Measurements from ENCODE around the gene ZNF496. TPM values are rescaled to one million over a fixed set of nuclear protein-coding genes. Genes with fewer than 3 reads are reported as not detected.
"Not testable (repeated sequence)": the region's sequence is repeated elsewhere in the genome, so short reads cannot be mapped to it uniquely, and the experiment has no call there.

Gene ZNF496
- 19.6 and 20.9 TPM in 2 replicates for polyA plus RNA-seq (2013)

DNA sequence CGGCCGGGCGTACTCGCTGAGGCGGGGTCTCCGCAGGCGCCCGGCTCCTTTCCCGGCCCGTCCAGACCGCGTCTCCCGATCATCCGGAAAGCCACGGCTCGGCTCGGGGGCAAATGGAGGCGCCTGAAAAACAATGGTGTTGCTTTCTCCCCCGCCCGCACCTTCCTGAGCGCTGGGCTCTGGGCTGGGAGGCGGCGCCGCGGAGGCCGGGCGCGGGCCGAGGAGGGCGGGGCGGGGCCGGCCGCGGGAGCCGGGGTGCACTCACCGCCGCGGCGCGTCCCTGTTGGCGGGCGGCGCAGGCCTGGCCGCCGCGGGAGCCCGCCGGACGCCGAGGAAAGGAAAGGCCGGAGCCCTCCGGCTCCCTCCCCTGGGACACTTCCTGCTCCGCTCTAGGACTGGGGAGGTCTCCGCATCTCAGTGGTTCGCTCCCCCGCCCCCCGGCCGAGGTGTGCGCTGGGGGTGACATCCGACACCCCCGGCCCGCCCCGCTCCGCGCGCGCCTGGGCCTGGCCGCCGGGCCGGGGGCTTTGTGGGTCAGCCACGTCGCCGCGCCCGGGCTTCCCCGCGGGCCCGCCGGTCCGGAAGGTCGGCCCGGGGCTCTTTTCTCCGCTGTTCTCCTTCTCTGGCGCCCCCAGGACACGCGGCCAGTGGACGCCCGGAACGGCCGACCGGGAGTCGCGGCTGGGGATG is at the start of gene ZNF496:
ZNF496 (minus strand) TSS at position 343 of the 690 bp plus-strand sequence. CDS start 2,289 bp downstream, outside the sequence.
- H3K4me2 ChIP-seq (ENCODE audit: low read length) = peak within 1 kb of the TSS; percentile 85
- peak within 1 kb of the TSS; percentile 96 for H4K91ac ChIP-seq (ENCODE audit: low read depth, low read length)
- no peaks in the 10 kb centered on the region for H3K27me3 ChIP-seq (ENCODE audit: insufficient read depth, low read length)
- peaks cover 16 to 29% of the 10 kb centered on the region in 2 experiments for H3K4me1 ChIP-seq (ENCODE audit: control insufficient read depth in 1 of 2, insufficient read depth in 2 of 2, low read length in 2 of 2)
- peak in 1 of 2 donors; percentile 65 for DNase-seq
- peak within 1 kb of the TSS; percentile 71 for H4K12ac ChIP-seq (ENCODE audit: low read depth, low read length)
- H2BK120ac ChIP-seq (ENCODE audit: insufficient read depth, low read length, poor library complexity) = peak within 1 kb of the TSS; percentile 90
- H3K9ac ChIP-seq (ENCODE audit: low read length) = peak within 1 kb of the TSS; percentile 91
- peak within 1 kb of the TSS; percentile 93 for H4K8ac ChIP-seq (ENCODE audit: low read depth, low read length)
- peak within 1 kb of the TSS; percentile 93 for H3K4ac ChIP-seq (ENCODE audit: low read depth, low read length)
- H2BK12ac ChIP-seq (ENCODE audit: low read length) = no peak within 1 kb of the TSS
- H3K79me2 ChIP-seq (ENCODE audit: control insufficient read depth, insufficient read depth, low read length, poor library complexity) = peaks cover 21% of the 10 kb centered on the region
- H3K36me3 ChIP-seq (ENCODE audit: control insufficient read depth in 1 of 2, insufficient read depth in 2 of 2, low read length in 2 of 2) = peaks cover 27 to 28% of the 10 kb centered on the region in 2 experiments
- H3K79me1 ChIP-seq (ENCODE audit: low read length) = peaks cover 14% of the 10 kb centered on the region
- peak within 1 kb of the TSS; percentile 91 for H3K14ac ChIP-seq (ENCODE audit: low read length)
- peak within 1 kb of the TSS; percentile 79 for H3K18ac ChIP-seq (ENCODE audit: low read length)
- H2AK5ac ChIP-seq (ENCODE audit: low read length) = peak within 1 kb of the TSS; percentile 61
- no peak within 1 kb of the TSS for H3K23ac ChIP-seq (ENCODE audit: low read length)
- H3K4me3 ChIP-seq (ENCODE audit: low read depth, low read length) = peak within 1 kb of the TSS; percentile 88
- no peaks in the 10 kb centered on the region for H3K9me3 ChIP-seq (ENCODE audit: insufficient read depth, low read depth, low read length)
- H3K27ac ChIP-seq (ENCODE audit: low read depth, low read length) = peak within 1 kb of the TSS; percentile 90
- WGBS (ENCODE audit: extremely low coverage, insufficient coverage, insufficient read length) = no CpG with 5 or more reads among the region's 93 CpGs
- peak within 1 kb of the TSS; percentile 95 for H2AFZ ChIP-seq (ENCODE audit: insufficient read depth, low read length, poor library complexity)
- peak within 1 kb of the TSS; percentile 89 for H2BK5ac ChIP-seq (ENCODE audit: low read depth, low read length, poor library complexity)

DNA sequence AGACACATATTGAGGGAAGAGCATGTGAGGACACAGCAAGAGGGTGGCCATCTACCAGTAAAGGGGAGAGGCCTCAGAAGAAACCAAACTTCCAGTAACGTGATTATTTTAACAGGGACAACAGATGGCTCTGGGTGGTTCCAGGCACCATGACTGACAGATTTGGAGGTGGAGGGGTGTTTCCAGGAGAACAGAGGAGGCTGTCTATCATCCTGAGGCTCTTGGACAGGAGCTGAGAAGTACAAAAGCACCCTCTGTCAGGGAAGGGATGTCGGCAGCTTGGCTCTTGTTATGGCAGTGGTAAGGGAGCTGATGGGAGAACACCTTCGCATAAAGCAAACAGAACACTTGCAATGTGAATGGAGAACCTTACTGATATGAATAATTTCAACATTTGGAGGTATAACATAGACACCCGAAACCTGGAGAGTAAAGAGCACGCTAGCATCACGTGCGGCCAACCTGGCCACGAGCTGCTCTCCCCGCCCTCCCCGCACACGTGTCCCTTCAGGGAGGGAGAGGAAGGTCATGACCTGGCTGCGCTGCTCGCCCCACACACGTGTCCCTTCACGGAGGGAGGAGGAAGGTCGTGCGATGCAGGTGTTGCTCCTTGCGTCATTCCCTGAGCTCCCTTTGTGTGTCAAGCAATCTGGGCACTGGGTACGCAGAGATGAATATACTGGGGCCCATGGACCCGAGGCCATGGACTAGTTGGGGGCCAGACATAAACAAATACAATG is 46.8 kb upstream of the ZNF496 start:
- H2AK5ac ChIP-seq (ENCODE audit: low read length) = peak overlapping the region; percentile 12
- H3K14ac ChIP-seq (ENCODE audit: low read length) = no peak overlapping the region
- no peak overlapping the region for H3K4ac ChIP-seq (ENCODE audit: low read depth, low read length)
- H3K79me2 ChIP-seq (ENCODE audit: control insufficient read depth, insufficient read depth, low read length, poor library complexity) = no peaks in the 10 kb centered on the region
- H3K27me3 ChIP-seq (ENCODE audit: insufficient read depth, low read length) = no peaks in the 10 kb centered on the region
- peaks cover 5% of the 10 kb centered on the region in 2 experiments for H3K4me1 ChIP-seq (ENCODE audit: control insufficient read depth in 1 of 2, insufficient read depth in 2 of 2, low read length in 2 of 2)
- H2BK12ac ChIP-seq (ENCODE audit: low read length) = peak overlapping the region; percentile 16
- no peak overlapping the region for H3K27ac ChIP-seq (ENCODE audit: low read depth, low read length)
- H3K4me2 ChIP-seq (ENCODE audit: low read length) = no peak overlapping the region
- H3K18ac ChIP-seq (ENCODE audit: low read length) = no peak overlapping the region
- no CpG with 5 or more reads among the region's 20 CpGs for WGBS (ENCODE audit: extremely low coverage, insufficient coverage, insufficient read length)
- no peak overlapping the region for H2BK120ac ChIP-seq (ENCODE audit: insufficient read depth, low read length, poor library complexity)
- peaks cover 8% of the 10 kb centered on the region for H3K79me1 ChIP-seq (ENCODE audit: low read length)
- DNase-seq = no peak
- no peak overlapping the region for H4K8ac ChIP-seq (ENCODE audit: low read depth, low read length)
- peaks cover 7% of the 10 kb centered on the region for H3K9me3 ChIP-seq (ENCODE audit: insufficient read depth, low read depth, low read length)
- no peak overlapping the region for H3K9ac ChIP-seq (ENCODE audit: low read length)
- H3K4me3 ChIP-seq (ENCODE audit: low read depth, low read length) = no peak overlapping the region
- H4K12ac ChIP-seq (ENCODE audit: low read depth, low read length) = no peak overlapping the region
- no peak overlapping the region for H3K23ac ChIP-seq (ENCODE audit: low read length)
- no peak overlapping the region for H2AFZ ChIP-seq (ENCODE audit: insufficient read depth, low read length, poor library complexity)
- no peak overlapping the region for H2BK5ac ChIP-seq (ENCODE audit: low read depth, low read length, poor library complexity)
- H3K36me3 ChIP-seq (ENCODE audit: control insufficient read depth in 1 of 2, insufficient read depth in 2 of 2, low read length in 2 of 2) = no peaks in the 10 kb centered on the region
- peak overlapping the region; percentile 21 for H4K91ac ChIP-seq (ENCODE audit: low read depth, low read length)

GRCh38 chr1:247377656-247378055 is 46.0 kb upstream of the ZNF496 start:
- not testable (repeated sequence) for H3K18ac ChIP-seq (ENCODE audit: low read length); H4K8ac ChIP-seq (ENCODE audit: low read depth, low read length); H4K91ac ChIP-seq (ENCODE audit: low read depth, low read length); H3K9ac ChIP-seq (ENCODE audit: low read length); H2BK5ac ChIP-seq (ENCODE audit: low read depth, low read length, poor library complexity); H3K23ac ChIP-seq (ENCODE audit: low read length); H3K14ac ChIP-seq (ENCODE audit: low read length); H2BK120ac ChIP-seq (ENCODE audit: insufficient read depth, low read length, poor library complexity); H3K4ac ChIP-seq (ENCODE audit: low read depth, low read length); H3K4me2 ChIP-seq (ENCODE audit: low read length); H4K12ac ChIP-seq (ENCODE audit: low read depth, low read length); H3K4me1 ChIP-seq (ENCODE audit: control insufficient read depth in 1 of 2, insufficient read depth in 2 of 2, low read length in 2 of 2); H3K9me3 ChIP-seq (ENCODE audit: insufficient read depth, low read depth, low read length); DNase-seq; H3K36me3 ChIP-seq (ENCODE audit: control insufficient read depth in 1 of 2, insufficient read depth in 2 of 2, low read length in 2 of 2); H3K4me3 ChIP-seq (ENCODE audit: low read depth, low read length); H3K79me2 ChIP-seq (ENCODE audit: control insufficient read depth, insufficient read depth, low read length, poor library complexity); H2AFZ ChIP-seq (ENCODE audit: insufficient read depth, low read length, poor library complexity); H2AK5ac ChIP-seq (ENCODE audit: low read length); H3K27ac ChIP-seq (ENCODE audit: low read depth, low read length); H3K27me3 ChIP-seq (ENCODE audit: insufficient read depth, low read length); H2BK12ac ChIP-seq (ENCODE audit: low read length)
- no CpG with 5 or more reads among the region's 7 CpGs for WGBS (ENCODE audit: extremely low coverage, insufficient coverage, insufficient read length)
- H3K79me1 ChIP-seq (ENCODE audit: low read length) = peaks cover 11% of the 10 kb centered on the region

DNA sequence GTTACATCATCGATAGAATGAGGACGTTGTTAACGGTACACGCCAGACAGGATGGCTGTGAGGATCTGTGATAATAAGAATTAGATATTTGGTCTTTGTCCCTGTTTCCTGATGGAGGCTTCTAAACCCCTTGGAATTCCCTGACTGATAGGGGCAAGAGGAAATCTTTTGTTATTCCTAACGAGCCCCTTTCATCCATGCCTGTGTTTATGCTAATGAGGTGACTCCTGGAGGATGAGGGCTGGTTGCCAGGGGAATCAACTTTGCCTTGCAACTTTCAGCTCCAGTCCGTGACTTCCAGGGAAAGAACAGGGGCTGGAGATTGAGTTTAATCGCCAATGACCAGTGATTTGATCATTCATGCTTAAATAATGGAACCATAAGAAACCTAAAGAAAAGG is 45.0 kb upstream of the ZNF496 start:
- no peak overlapping the region for H4K12ac ChIP-seq (ENCODE audit: low read depth, low read length)
- H3K36me3 ChIP-seq (ENCODE audit: control insufficient read depth in 1 of 2, insufficient read depth in 2 of 2, low read length in 2 of 2) = no peaks in the 10 kb centered on the region
- WGBS (ENCODE audit: extremely low coverage, insufficient coverage, insufficient read length) = no CpG with 5 or more reads among the region's 7 CpGs
- no peak overlapping the region for H2BK5ac ChIP-seq (ENCODE audit: low read depth, low read length, poor library complexity)
- H3K27ac ChIP-seq (ENCODE audit: low read depth, low read length) = no peak overlapping the region
- no peak overlapping the region for H3K23ac ChIP-seq (ENCODE audit: low read length)
- no peaks in the 10 kb centered on the region for H3K27me3 ChIP-seq (ENCODE audit: insufficient read depth, low read length)
- no peak overlapping the region for H2AFZ ChIP-seq (ENCODE audit: insufficient read depth, low read length, poor library complexity)
- H3K4ac ChIP-seq (ENCODE audit: low read depth, low read length) = no peak overlapping the region
- H3K9me3 ChIP-seq (ENCODE audit: insufficient read depth, low read depth, low read length) = peaks cover 7% of the 10 kb centered on the region
- H4K91ac ChIP-seq (ENCODE audit: low read depth, low read length) = peak overlapping the region; percentile 25
- no peak overlapping the region for H3K18ac ChIP-seq (ENCODE audit: low read length)
- DNase-seq = no peak
- H3K9ac ChIP-seq (ENCODE audit: low read length) = no peak overlapping the region
- H4K8ac ChIP-seq (ENCODE audit: low read depth, low read length) = peak overlapping the region; percentile 40
- H3K4me3 ChIP-seq (ENCODE audit: low read depth, low read length) = no peak overlapping the region
- H2BK120ac ChIP-seq (ENCODE audit: insufficient read depth, low read length, poor library complexity) = peak overlapping the region; percentile 50
- H2AK5ac ChIP-seq (ENCODE audit: low read length) = no peak overlapping the region
- H3K79me2 ChIP-seq (ENCODE audit: control insufficient read depth, insufficient read depth, low read length, poor library complexity) = no peaks in the 10 kb centered on the region
- peak overlapping the region; percentile 46 for H2BK12ac ChIP-seq (ENCODE audit: low read length)
- peaks cover 18% of the 10 kb centered on the region for H3K79me1 ChIP-seq (ENCODE audit: low read length)
- H3K4me2 ChIP-seq (ENCODE audit: low read length) = no peak overlapping the region
- peaks cover 5 to 12% of the 10 kb centered on the region in 2 experiments for H3K4me1 ChIP-seq (ENCODE audit: control insufficient read depth in 1 of 2, insufficient read depth in 2 of 2, low read length in 2 of 2)
- no peak overlapping the region for H3K14ac ChIP-seq (ENCODE audit: low read length)

All from trophoblast cell (in vitro differentiated cells and primary cell).